ENCODE measurements around the gene SULT2B1. TPM values are rescaled to one million over a fixed set of nuclear protein-coding genes. Genes with fewer than 3 reads are reported as not detected.
A peak's percentile ranks its signal among the peaks of the same experiment; 100 is the strongest.
"Not testable (repeated sequence)": the region's sequence is repeated elsewhere in the genome, so short reads cannot be mapped to it uniquely, and the experiment has no call there.

The SULT2B1 gene
- total RNA-seq, 1 donor from 2014 or later, result 0.22 TPM

DNA sequence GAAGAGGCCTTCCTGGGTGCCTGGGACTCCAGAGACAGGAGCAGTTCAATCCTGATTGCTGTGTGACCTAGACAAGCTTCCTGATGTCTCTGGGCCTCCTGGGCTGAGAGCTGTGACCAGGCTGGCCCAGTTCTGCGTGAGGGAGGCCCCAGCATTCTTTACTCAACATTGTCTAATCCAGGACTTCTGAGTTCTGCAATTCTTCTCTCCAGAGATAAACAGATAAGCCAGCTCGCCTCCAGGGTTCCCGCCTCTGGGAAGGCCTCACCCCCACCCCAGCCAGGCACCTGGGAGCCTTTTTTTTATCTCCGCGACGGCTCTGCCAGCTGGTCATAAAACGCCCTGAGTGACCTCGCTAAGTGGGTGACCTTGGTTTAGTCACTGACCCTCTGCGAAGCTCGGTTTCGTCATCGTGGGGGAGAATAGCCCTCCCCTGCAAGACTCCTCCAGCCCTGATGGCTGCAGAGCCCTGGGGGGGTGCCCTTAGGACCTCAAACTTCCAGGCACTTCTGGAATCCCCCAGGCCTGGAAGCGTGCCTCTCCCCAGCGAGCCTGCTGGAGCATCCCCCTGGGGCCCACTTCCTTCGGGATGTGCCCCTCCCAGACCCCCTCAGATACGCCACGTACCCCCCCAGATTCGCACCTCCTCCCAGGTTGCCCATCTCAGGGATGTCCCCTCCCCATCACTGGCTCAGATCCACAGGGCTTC lies 1.9 kb downstream of the SULT2B1 start:
- no peak for ATAC-seq (ENCODE audit: poor library complexity)
- no peak for DNase-seq
- intact Hi-C loops (cut with DNase I), result no loop called here

DNA sequence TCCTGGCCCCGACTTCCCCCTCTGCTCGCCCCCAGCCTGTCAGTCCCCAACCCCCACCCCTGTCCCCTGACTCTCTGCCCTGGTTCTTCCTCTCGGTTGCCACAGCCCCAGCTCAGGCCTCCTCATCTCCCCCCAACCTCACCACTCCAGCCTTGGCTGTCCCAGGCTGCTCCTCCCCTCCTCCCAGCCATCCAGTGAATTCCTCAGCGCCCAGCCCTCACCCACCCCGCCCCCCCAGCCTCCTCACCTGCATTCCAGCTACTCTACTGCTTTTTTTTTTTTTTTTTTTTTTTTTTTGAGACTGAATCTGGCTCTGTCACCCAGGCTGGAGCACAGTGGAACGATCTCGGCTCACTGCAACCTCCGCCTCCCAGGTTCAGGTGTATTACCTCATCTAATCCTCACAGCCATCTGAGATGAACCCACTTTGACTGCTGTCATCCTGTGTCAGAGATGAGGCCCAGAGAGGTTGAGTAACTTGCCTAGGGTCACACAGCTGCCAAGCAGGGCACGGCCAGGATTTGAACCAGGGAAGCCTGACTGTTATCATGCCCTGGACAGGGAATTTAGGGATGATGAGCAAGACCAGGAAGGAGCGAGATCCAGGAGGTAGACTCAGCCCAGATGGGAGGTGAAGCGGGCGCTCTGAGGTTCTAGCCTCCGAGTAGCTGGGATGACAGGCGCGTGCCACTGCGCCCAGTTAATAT lies 2.6 kb downstream of the SULT2B1 start:
- ATAC-seq (ENCODE audit: poor library complexity) (no peak), DNase-seq (no peak)
- intact Hi-C loops (cut with DNase I), result no loop called here

DNA sequence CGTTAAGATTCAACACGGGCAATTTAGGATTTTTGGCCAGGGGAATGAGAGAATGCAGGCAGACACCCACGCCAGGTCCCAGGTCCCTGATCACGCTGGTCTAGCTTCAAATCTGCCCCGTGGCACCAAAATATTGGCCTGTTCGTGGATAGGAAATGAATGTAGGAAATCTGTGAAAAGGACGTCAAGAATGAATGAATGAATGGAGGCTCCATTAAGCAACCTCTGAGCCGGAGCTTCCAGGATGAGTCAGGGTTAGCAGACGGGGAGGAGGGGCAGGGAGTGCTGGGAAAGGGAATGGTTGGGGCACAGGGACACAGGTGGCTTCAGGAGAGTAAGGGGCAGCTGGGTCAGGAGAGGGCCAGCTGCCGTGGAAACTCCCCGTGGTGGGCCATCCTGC lies 4.2 kb downstream of the SULT2B1 start:
- ATAC-seq (ENCODE audit: poor library complexity), result no peak
- no peak for DNase-seq
- intact Hi-C loops (cut with DNase I), result no loop called here

DNA sequence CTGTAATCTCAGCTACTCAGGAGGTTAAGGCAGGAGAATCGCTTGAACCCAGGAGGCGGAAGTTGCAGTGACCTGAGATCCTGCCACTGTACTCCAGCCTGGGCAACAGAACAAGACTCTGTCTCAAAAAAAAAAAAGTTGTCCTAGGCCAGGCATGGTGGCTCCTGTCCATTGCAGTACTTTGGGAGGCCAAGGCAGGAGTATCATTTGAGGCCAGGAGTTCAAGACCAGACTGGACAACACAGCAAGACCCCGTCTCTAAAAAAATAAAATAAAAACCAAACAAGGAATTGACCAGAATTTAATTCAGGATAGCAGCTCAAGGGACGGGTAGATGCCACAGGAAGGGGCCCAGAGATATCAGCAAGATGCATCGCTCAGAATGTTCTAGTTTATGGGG lies 4.9 kb downstream of the SULT2B1 start:
- ATAC-seq (ENCODE audit: poor library complexity) (no peak), DNase-seq (no peak)
- intact Hi-C loops (cut with DNase I), result no loop called here

DNA sequence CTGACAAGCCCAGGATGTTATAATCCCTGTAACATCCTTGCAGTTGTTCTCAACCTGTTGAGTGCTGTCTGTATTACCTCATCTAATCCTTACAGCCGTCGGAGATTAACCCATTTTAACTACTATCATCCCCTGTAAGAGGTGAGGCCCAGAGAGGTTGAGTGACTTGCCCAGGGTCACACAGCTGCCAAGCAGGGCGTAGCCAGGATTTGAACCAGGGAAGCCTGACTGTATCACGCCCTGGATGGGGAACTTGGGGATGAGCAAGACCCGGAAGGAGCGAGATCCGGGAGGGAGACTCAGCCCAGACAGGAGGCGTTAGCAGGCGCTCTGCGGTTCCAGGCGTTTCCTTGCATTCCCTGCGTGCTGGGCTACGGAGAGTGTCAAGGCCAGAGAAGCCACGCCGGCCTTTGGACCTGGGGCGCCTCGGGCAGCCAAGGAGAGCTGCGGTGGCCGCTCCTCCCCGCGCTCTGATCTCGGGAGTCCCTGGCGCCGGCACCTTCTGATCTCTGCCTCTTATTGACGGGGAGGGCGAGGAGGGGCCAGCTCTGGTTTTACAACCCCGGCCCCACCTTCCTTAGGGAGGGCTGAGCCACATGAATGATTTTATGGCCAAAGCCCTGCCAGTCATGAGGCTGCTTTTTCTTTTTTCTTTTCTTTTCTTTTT lies 6.2 kb downstream of the SULT2B1 start:
- ATAC-seq (ENCODE audit: poor library complexity), result peak; percentile 45
- peak; percentile 47 for DNase-seq

DNA sequence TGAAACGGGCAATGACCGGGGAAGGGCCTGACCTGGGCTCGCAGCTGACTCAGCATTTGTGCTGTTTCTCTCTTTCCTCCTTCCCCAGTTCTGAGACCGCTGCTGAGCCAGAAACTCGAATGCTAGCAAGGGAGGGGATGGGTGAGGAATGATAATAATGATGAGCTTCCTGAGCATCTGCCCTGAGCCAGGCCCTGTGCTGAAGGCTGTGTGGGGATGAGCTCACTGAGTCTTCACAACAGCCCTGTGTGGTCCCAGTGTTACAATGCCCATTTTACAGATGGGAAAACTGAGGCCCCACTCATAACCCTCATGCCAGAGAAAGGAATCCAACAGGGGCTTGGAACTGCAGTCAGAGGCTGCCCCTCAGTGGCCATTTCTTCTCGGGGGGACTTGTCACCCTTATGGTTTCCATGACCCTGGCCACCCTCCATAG lies 8.1 kb downstream of the SULT2B1 start:
- intact Hi-C loops (cut with DNase I), result no loop called here
- ATAC-seq (ENCODE audit: poor library complexity), result no peak
- DNase-seq, result no peak

More for the DNA sequence above, 6.2 kb downstream of the SULT2B1 start:
- intact Hi-C loops (cut with DNase I), result no loop called here

DNA sequence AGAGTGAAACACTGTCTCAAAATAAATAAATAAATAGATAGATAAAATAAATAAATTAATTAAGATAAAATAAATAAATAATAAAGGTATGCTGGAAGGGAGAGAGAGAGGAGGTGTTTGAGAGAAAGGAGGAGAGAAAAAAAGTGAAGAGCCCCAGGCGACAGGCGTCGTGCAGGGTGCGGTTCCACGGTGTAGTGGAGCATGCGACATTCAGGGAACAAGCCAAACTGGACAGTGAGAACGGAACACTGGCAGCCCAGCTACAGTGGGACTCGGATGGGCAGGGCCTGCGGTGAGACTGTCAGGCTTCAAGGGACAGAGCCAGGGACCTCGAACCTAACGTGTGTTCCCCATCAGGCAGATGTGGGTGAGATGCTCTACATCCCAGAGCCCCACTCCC lies 9.4 kb downstream of the SULT2B1 start:
- ATAC-seq (ENCODE audit: poor library complexity), result no peak
- intact Hi-C loops (cut with DNase I), result no loop called here
- DNase-seq, result no peak

DNA sequence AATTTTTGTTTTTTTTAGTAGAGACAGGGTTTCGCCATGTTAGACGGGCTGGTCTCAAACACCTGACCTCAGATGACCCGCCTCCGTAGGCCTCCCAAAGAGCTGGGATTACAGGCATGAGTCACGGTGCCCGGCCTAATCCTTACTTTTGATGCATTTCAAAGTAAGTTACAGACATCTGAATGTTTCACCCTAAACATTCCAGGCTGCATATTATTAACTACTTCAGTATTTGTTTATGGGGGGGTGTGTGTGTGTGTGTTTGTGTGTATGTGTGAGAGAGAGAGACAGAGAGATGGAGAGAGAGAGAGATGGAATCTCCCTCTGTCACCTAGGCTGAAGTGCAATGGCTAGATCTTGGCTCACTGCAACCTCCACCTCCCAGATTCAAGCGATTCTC lies 13.1 kb downstream of the SULT2B1 start:
- intact Hi-C loops (cut with DNase I), result no loop called here
- no peak for DNase-seq
- no peak for ATAC-seq (ENCODE audit: poor library complexity)

DNA sequence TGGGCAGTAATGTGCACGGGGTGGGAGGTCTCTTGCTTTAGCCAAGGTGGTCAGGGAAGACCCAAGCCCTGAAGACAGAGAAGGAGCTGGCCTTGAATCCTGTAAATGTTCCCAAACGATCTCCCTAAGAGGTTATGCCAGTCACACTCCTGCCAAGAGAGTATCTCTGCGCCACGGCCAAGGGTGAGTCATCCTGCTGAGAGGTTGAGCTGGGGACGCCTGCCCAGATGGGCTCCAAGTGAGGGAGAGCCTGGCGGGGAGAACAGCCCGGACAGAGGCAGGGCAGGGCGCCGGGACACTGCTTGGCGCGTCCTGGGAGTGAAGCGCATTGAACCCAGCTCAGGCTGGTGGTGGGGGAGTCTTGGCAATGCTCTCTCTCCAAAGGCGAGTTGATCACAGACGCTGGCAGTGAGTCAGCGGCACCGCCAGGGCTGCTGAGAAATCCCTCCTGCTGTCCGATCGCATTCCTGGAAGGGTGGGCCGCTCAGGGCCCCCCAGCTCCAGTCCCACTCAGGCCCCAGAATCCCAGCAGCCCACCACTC lies 16.4 kb downstream of the SULT2B1 start:
- peak; percentile 98 for ATAC-seq (ENCODE audit: poor library complexity)
- DNase-seq, result peak; percentile 93
- intact Hi-C loops (cut with DNase I), result no loop called here

DNA sequence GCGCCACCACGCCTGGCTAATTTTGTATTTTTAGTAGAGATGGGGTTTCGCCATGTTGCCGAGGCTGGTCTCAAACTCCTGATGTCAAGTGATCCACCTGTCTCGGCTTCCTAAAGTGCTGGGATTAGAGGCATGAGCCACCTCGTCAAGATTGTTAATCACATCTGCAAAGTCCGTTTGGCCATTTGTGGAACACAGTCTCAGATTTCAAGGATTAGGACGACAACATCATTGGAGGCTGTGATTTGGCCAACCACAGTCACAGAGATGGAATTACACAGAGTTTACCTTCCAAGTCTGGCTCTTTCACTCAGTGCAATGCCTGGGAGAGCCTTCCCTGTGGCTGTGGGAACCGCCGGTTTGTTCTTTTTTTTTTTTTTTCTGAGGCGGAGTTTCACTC lies 17.8 kb downstream of the SULT2B1 start:
- intact Hi-C loops (cut with DNase I), result no loop called here

DNA sequence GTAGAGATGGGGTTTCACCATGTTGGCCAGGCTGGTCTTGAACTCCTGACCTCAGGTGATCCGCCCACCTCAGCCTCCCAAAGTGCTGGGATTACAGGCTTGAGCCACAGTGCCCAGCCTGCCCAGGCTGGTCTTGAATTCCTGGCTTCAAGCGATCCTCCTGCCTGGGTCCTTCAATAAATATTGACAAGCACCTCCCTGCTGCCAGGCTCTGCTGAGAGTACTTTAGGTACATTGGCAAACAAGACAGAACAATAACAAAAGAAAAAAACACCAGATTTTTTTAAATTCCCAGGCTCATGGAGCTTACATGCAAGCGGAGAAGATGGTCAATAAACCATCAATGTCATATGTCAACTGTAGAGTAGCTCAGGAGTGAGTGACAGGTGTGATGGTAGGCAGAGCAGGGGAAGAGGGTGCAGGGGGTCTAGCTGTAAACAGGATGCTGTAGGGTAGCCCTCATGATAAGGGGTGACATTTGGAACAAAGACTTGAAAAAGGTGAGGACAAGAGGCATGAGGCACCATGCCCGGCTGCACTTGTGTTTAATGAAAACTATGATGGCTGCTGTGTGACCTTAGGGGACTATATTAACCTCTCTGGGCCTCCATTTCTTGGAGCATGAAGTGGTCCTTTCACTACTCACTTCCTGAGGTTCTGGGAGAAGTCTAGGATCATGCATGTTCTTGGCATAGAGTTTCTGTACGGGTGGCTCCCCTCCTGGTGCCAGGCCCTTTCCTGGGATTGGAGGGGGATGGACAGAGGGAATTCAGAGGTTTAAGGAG lies 19.6 kb downstream of the SULT2B1 start:
- no peak for ATAC-seq (ENCODE audit: poor library complexity)
- no peak for DNase-seq
- intact Hi-C loops (cut with DNase I), result no loop called here

More for the DNA sequence above, 17.8 kb downstream of the SULT2B1 start:
- ATAC-seq (ENCODE audit: poor library complexity), result no peak
- no peak for DNase-seq

DNA sequence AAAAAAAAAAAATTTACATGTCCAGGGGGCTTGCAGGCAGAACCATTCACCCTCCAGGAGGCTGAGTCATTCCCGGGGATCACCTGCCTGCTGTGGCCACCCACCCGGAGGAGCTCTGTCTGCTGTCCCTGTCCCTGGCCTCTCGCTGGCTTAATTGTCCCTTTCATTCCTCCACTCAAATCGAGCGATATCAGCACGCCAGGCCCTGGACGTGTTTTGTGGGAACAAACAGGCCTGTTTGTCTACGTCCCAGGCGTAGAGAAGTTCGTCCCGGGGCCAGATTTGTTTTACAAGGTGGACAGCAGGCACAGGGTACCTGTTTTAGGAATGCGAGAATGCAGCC lies 21.2 kb downstream of the SULT2B1 start:
- DNase-seq (peak; percentile 47), ATAC-seq (ENCODE audit: poor library complexity) (peak; percentile 45)
- intact Hi-C loops (cut with DNase I), result no loop called here

DNA sequence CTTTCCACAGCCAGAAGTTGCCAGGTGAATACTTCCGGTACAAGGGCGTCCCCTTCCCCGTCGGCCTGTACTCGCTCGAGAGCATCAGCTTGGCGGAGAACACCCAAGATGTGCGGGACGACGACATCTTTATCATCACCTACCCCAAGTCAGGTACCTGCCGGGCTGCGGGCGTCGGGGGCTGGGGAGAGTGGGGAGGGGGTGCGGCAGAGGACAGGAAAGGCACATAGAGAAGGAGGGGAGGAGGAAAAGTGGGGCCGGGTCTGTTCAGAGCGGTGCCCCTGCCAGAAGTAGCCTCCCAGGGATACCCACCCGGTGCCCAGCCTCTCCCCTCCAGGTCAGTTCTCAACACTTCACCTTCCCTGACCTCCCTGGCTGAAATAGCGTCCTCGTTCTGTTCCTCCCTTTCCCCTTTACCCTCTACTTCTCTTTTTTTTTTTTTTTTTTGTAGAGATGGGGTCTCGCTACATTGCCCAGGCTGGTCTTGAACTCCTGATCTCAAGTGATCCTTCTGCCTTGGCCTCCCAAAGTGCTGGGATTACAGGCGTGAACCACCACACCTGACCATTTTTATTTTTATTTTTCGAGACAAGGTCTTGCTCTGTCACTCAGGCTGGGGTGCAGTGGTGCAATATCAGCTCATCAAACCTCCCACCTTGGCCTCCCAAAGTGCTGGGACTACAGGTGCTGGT lies 24.1 kb downstream of the SULT2B1 start:
- intact Hi-C loops (cut with DNase I), result no loop called here
- DNase-seq, result no peak

DNA sequence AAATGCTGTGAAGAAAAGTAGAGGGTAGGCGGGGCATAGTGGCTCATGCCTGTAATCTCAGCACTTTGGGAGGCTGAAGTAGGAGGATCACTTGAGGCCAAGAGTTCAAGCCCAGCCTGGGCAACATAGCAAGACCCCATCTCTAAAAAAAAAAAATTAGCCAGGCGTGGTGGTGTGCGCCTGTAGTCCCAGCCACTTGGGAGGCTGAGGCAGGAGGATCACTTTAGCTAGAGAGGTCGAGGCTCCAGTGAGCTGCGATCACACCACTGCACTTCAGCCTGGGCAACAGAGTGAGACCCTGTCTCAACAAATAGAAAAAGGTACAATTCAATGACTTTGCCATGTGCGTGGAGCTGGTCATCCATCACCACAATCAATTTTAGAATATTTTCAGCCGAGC lies 25.9 kb downstream of the SULT2B1 start:
- intact Hi-C loops (cut with DNase I); DNase-seq; ATAC-seq (ENCODE audit: poor library complexity): not testable (repeated sequence)

More for the DNA sequence above, 24.1 kb downstream of the SULT2B1 start:
- ATAC-seq (ENCODE audit: poor library complexity), result no peak

DNA sequence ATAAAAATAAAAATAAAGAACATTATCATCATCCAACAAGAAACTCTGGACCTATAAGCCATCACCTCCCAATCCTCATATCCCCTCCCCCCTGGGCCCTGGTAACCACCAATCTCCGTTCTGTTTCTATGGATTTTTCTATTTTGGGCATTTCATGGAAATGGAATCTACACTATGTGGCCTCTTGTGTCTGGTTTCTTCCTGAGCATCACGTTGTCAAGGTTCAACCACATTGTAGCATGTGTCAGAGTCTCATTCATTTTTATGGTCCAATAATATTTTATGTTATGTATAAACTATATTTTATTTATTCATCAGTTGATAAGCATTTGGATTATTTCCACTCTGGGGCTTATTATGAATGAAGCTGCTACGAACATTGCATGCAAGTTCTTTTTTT lies 26.9 kb downstream of the SULT2B1 start:
- ATAC-seq (ENCODE audit: poor library complexity), result no peak
- intact Hi-C loops (cut with DNase I), result no loop called here
- no peak for DNase-seq

DNA sequence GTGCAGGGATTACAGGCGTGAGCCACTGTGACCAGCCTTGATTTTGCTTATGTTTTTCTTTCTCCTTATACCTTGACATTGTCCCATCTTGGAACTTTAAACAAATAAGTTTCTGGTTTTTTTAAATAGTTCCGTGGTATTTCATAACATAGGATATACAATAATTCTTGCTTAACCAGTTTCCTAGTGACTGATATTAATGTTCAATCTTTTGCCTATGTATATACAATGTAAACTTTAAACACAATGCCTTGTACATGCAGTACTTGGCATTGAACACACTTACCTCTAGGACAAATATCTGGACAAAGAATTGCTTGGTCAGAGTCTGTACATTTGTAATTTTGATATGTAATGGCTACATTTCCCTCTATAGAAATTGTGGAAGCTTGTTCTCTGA lies 30.2 kb downstream of the SULT2B1 start:
- intact Hi-C loops (cut with DNase I), result loop anchor here (5.0 kb wide), 1 partner anchor 75 kb away; no protein-coding TSS in a partner anchor
- no peak for DNase-seq
- no peak for ATAC-seq (ENCODE audit: poor library complexity)

DNA sequence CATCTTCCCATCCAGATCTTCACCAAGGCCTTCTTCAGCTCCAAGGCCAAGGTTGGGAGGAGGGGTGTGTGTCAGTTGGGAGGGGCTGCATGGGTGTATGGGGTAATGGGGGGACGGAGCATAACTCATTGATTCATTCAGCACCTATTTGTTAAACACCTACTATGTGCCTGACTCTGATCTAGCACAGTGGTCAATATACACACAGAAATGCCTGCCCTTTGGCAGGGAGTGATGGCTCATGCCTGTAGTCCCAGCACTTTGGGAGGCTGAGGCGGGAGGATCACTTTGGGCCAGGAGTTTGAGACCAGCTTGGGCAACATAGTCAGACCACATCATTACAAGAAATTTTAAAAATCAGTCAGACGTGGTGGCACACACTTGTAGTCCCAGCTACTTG lies 35.4 kb downstream of the SULT2B1 start:
- DNase-seq (no peak), ATAC-seq (ENCODE audit: poor library complexity) (no peak)
- intact Hi-C loops (cut with DNase I), result loop anchor here (5.0 kb wide), 1 partner anchor 95 kb away; no protein-coding TSS in a partner anchor

Measured in Right ventricle myocardium superior (tissue), 1 donor.